H7 (cell line): ENCODE data around the gene PCYOX1L. TPM values are rescaled to one million over a fixed set of nuclear protein-coding genes. Genes with fewer than 3 reads are reported as not detected.

Experiments used
- DNase-seq: peaks from one replicate; pipeline ENCODE4 v3.0.0; 2012
- H3K27me3 ChIP-seq: 2 replicates; pipeline ENCODE4 v1.6.0; 2011; ENCODE audit warnings: mild to moderate bottlenecking, low read length; ENCODE audit not compliant: control insufficient read depth, insufficient read depth
- H3K36me3 ChIP-seq: replicated peaks from 2 replicates; pipeline ENCODE4 v1.5.1; 2011; ENCODE audit warnings: low read length; ENCODE audit not compliant: control insufficient read depth, insufficient read depth
- H3K4me3 ChIP-seq: 2 replicates; pipeline ENCODE4 v1.5.1; 2011; ENCODE audit warnings: low read depth, mild to moderate bottlenecking, control low read depth, low read length, moderate library complexity; ENCODE audit not compliant: insufficient read depth
- total RNA-seq: library from RNA; depleted of rRNA; stranded (reverse); fragments of >200 nt; shearing (Covaris generic); gene quantifications from 2 replicates; pipeline ENCODE4 v1.2.3, GENCODE V29; 2014

The PCYOX1L gene
- total RNA-seq, 1 experiment from 2014 or later: 6.5 TPM

DNA sequence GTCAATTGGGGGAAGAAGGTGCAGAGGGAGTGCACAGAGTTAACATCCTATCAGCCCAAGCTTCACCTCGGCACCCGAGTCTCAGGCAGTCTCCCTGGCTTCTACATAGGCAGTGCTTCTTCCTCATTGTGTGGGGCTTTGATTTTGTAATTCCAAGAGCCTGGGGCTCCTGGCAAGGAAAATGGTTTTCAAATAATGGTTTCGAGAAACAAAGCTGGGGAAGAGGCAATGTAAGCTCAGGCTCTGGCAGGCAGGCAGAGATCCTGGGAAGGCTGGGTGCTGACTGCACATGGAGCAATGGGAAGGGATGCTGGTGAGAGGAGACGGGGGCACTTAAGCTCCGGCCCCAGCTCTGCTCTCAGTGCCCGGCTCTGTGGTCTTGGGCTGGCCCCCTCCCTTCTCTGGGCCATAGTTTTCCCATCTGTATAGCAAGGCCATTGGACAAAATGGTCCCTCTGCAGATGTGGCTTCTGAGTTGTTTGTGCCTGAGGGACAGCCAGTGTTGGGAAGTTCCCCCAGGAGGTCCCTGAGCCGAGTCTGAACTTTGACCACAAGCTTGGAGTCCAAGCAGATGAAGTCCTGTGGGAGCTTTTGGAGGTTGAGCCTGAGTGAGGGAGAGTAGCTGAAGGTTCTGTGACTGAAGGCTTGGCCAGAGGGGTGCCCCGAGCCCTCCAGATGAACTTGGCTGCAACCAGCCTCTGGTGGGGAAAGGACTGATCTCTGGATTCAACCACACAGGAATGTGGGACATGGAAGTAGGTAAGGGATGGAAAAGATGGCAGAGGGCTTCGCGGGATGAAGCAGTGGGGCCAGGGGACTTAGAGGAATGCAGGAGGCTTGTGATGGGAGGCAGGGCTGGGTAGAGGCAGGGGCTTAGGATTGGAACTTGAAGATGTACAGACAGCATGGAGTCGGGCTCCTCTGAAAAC, 49.7 kb downstream of the PCYOX1L start:
- peaks cover 2% of the 10 kb centered on the region; the same call in 1 of the 2 replicates for H3K27me3 ChIP-seq
- DNase-seq: no peak
- H3K36me3 ChIP-seq: no peaks in the 10 kb centered on the region
- H3K4me3 ChIP-seq: no peak overlapping the region

DNA sequence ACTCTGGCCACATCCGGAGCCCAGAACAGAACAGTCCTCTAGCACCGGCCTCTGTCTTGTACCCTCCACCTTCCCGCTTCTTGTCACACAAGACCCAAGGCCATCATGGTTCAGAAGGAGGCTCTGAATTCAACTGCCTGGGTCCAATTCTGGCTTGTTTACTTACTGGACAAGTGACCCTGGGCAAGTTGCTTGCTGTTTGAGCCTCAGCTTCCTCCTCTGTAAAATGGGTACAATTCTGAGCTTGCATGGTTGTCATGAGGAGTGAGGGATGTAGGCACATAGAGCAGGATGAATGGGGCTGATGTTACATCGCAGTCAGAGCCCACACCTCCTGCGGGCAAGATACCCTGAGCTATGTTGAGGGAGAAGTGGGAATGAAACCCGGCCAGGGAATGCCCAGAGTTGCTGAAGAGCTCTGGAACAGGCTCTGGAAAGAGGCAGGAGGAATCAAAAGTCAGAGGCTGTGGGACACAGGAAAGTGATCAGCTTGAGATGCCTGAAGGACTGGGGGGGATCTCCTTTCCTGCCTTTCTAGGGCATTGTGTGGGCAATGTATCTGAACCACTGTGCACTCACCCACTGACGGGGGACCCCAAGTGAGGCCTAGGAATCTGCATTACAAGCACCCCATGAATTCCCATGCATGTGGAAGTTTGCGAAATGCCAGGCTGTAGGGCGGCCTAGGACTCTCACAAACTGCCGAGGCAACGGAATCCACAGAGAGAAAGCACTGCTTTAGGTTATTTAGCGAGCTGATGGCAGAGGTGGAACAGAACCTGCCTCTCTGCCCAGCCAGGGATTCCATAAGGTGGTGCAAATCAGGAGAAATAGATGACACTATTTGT, 50.6 kb downstream of the PCYOX1L start:
- Histone ChIP-seq H3K4me3 (no peak overlapping the region), H3K27me3 (peaks cover 2% of the 10 kb centered on the region; the same call in 1 of the 2 replicates), H3K36me3 (no peaks in the 10 kb centered on the region)
- DNase-seq: no peak

- H3K4me3 ChIP-seq: no peak overlapping the region
- no peaks in the 10 kb centered on the region for H3K27me3 ChIP-seq
- H3K36me3 ChIP-seq: no peaks in the 10 kb centered on the region
- DNase-seq: peak; percentile 65
These were observed 51.6 kb downstream of the PCYOX1L start for GRCh38 chr5:149409268-149409948.

- H3K4me3 ChIP-seq: no peak overlapping the region
- no peaks in the 10 kb centered on the region for H3K36me3 ChIP-seq
- no peak for DNase-seq
- no peaks in the 10 kb centered on the region for H3K27me3 ChIP-seq
These were observed 52.2 kb downstream of the PCYOX1L start for GRCh38 chr5:149410071-149410470.

DNA sequence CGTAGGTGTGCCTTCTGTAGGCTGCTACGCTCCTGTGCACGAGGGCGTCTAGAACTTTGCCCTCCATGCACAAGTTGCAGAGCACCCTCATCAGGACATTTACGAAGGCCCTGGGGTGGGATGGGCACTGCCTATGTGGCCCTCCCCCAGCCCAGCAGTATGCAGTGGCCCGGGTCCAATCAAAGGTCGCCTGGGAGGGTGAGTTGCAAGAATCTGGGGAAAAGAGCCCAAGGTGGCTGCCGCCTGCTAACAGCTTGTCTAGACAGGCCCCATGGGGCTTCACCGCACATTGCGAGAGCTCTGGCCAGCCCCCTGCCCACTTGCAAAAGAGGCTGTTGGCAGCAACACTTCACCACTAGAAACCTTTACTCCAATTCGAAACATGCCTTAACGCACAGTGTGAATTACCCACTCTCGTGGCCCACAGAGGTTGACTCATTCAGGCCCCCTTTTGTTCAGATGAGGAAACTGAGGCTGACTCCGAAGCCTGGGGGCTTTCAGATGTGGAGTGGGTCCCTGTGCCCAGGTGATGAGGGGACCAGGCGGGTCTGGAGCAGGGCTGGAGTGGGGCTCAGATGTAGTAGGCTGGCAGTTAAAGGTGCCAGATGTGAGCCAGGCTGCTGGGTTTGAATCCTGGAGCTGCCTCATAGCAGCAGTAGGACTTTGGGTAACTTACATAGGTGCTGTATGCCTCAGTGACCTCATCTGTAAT, 53.0 kb downstream of the PCYOX1L start:
- Histone ChIP-seq H3K4me3 (no peak overlapping the region), H3K36me3 (no peaks in the 10 kb centered on the region), H3K27me3 (no peaks in the 10 kb centered on the region)
- DNase-seq: no peak

DNA sequence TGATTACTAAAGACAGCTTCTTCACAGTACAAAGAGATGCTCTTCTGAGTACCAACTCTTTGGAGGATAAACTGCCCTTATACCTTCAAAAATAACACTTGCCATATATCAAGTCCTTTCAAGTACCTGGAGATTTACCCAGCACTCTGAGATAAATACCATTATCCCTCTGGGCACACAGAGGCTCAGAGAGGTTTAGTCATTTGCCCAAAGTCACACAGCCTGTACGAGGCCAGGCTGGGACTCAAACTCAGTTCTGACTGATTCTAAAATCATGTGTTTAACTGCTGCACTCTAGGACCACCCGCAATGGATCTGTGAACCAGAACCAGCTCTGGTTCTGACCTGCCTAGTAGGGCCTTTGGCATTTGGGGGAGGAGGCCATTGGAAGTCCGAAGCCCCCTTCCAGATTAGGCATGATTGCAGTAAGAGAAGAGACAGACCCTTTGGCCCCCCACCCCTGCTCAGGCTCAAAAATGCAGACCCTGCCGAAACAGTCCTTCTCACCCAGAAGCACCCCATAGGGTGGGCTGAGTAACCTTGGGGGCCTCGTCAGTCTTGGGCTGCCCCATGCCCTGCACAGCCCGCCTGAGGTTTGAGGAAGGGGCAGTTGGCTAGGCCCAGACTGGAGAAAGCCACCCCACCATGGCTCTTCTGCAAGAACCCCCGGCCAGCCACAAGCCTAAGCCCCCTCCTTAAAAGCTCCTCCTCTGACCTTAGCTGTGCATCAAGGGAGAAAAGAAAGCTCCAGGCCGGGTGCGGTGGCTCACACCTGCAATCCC, 54.1 kb downstream of the PCYOX1L start:
- DNase-seq: no peak
- no peak overlapping the region for H3K4me3 ChIP-seq
- H3K27me3 ChIP-seq: no peaks in the 10 kb centered on the region
- H3K36me3 ChIP-seq: no peaks in the 10 kb centered on the region

DNA sequence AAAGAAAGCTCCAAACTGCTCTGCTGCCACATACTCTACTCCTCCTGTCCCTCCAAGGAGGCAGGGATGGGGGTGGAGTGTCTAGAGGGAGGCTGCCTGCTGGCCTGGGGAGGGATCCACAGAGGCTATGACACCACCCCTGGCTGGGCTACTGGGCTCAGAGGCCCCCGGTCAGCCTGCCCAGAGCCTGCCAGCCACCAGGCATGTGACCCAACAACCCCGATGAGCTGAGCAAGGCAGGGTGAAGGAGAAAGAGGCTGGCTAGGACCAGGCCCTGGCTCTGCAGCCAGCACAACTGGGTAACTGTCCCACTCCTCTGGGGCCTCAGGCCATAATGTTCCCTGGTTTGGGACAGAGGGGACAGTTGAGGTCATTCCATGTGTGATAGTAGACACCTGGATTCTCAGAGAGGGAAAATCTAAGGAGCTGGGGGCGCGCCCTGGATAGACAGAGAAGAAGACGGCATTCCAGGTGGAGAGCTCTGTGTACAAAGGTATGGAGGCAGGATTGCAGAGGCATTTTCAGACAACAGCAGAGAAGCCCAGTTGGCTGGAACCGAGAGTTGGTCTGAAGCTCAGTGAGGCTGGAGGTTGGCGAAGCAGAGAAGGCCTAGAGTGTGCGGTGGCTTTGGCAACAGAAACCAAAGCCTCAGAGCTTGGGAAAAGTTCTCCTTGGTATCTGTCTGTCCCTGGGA, 55.1 kb downstream of the PCYOX1L start:
- no peak overlapping the region for H3K4me3 ChIP-seq
- DNase-seq: no peak
- no peaks in the 10 kb centered on the region for H3K27me3 ChIP-seq
- no peaks in the 10 kb centered on the region for H3K36me3 ChIP-seq

DNA sequence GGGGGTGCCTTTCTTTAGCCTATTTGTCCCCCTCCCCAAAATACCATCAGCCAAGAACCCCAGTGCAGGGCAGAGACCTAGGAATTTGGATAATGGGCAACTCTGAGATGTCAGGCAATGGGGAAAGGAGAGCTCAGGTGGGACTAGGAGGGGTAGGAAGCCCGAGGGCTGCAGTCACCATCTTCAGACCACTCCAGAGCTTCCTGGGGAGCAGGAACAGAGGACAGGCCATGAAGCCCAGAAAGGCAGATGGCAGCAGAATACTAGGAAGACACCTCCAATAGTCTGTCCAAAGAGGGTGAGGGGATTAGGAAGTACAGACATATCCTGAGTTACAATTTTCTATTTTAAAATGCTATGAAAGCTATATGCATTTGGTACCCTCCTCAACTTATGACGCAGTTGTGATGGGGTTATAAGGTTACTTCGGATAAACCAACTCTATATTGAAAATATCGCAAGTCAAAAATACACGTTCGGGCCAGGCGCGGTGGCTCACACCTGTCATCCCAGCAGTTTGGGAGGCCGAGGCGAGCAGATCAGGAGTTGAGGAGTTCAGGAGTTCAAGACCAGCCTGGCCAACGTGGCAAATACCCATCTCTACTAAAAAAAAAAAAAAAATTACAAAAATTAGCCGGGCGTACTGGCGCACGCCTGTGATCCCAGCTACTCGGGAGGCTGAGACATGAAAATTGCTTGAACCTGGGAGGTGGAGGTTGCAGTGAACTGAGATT, 55.8 kb downstream of the PCYOX1L start:
- no peak for DNase-seq
- H3K27me3 ChIP-seq: no peaks in the 10 kb centered on the region
- no peak overlapping the region for H3K4me3 ChIP-seq
- no peaks in the 10 kb centered on the region for H3K36me3 ChIP-seq

DNA sequence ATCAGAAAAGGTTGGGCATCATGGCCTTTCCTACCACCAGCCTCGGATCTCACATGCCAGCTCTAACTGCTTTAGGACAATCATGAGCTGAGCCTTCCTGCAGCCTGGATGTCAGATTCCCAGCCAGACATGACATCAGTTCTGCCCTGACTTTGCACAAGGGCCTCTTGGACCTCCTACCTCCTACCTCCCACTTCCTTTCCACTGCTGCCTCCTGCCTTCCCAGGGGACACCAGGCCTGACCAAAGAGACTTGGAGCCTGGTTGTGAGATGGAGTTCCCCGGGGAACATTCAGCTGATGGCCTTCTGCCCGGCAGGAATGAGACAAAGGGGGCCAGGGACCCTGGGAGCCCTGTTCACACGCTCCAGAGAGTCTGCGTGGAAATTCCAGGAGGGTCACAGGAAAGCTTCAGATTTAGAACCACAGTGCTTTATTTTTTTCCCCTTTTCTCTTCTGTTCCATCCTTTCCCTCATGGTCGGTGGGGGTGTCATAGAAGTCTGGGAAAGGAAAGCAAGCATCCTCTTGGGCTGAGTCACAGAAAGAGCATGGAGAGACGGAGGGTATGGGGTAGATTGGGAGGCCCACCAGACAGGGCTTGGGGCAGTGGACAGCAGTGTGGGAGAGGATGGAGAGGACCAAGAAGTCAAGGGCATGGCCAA, 56.7 kb downstream of the PCYOX1L start:
- DNase-seq: no peak
- no peaks in the 10 kb centered on the region for H3K27me3 ChIP-seq
- H3K36me3 ChIP-seq: no peaks in the 10 kb centered on the region
- no peak overlapping the region for H3K4me3 ChIP-seq

DNA sequence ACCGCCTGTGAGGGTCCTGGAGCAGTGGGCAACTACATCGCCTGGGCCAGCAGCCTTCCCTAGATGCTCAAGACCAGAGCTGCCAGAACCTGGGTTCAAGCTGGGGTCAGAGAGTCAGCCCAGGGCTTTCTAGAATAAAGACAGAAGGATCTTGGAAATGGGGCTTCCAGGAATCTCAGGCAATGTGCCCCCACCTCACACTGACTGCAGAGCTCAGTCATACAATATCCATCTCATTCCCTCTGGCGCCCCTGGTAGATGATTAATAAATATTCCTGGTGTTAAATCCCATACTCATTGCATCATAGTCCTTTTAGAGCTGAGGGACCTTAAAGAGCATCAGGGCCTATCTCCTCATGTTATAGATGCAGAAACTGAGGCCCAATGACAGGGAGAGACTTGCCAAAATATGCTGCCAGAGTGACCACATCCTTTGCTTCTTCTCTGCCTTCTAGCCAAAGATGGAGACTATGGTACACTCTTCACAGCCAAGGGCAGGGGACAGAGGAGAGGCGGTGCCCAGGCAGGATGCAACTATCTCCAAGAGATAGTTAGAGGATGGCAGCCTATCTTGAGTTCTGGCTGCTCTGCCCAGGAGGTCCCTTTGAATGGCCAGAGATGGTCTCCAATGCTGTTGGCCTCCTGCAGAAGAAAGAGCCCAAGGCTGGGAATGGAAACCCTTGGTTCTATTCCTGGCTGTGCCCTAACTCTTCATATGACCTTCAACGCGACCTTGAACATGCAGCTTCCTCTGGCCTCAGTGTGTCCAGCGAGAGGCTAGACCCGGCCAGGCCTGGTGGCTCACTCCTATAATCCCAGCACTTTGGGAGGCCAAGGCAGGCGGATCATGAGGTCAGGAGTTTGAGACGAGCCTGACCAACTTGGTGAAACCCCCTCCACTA, 57.5 kb downstream of the PCYOX1L start:
- DNase-seq: no peak
- Histone ChIP-seq H3K27me3 (no peaks in the 10 kb centered on the region), H3K4me3 (no peak overlapping the region), H3K36me3 (no peaks in the 10 kb centered on the region)

GRCh38 chr5:149416987-149417710, 59.3 kb downstream of the PCYOX1L start:
- no peaks in the 10 kb centered on the region for H3K36me3 ChIP-seq
- no peaks in the 10 kb centered on the region for H3K27me3 ChIP-seq
- H3K4me3 ChIP-seq: no peak overlapping the region
- no peak for DNase-seq
